ENCODE results near the gene RNU1-2.
"Not testable (repeated sequence)": the region's sequence is repeated elsewhere in the genome, so short reads cannot be mapped to it uniquely, and the experiment has no call there.

RNU1-2 gene

GRCh38 chr1:16924919-16925477, 29.2 kb downstream of the RNU1-2 start:
- Histone ChIP-seq H3K36me3 (no peaks in the 10 kb centered on the region), H3K27ac (no peak overlapping the region), H3K4me1 (ENCODE audit: control insufficient read depth in 1 of 2, insufficient read depth in 1 of 2, low read depth in 1 of 2, low read length in 1 of 2) (peaks cover 0 to 8% of the 10 kb centered on the region in 2 experiments), H3K9me3 (no peaks in the 10 kb centered on the region), H3K4me3 (ENCODE audit: low read depth in 1 of 2, low read length in 1 of 2) (no peak overlapping the region), H3K27me3 (peaks cover 27% of the 10 kb centered on the region)
- TF ChIP-seq, protein P1, sequence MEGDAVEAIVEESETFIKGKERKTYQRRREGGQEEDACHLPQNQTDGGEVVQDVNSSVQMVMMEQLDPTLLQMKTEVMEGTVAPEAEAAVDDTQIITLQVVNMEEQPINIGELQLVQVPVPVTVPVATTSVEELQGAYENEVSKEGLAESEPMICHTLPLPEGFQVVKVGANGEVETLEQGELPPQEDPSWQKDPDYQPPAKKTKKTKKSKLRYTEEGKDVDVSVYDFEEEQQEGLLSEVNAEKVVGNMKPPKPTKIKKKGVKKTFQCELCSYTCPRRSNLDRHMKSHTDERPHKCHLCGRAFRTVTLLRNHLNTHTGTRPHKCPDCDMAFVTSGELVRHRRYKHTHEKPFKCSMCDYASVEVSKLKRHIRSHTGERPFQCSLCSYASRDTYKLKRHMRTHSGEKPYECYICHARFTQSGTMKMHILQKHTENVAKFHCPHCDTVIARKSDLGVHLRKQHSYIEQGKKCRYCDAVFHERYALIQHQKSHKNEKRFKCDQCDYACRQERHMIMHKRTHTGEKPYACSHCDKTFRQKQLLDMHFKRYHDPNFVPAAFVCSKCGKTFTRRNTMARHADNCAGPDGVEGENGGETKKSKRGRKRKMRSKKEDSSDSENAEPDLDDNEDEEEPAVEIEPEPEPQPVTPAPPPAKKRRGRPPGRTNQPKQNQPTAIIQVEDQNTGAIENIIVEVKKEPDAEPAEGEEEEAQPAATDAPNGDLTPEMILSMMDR (IDR thresholded peaks at IDR 0.05), result no peak

GRCh38 chr1:16925635-16926490, 30.1 kb downstream of the RNU1-2 start:
- TF ChIP-seq, protein P1 (IDR thresholded peaks at IDR 0.05), result no peak
- H3K27ac ChIP-seq, result no peak overlapping the region
- no peaks in the 10 kb centered on the region for H3K9me3 ChIP-seq
- peaks cover 25% of the 10 kb centered on the region for H3K27me3 ChIP-seq
- no peak overlapping the region for H3K4me3 ChIP-seq (ENCODE audit: low read depth in 1 of 2, low read length in 1 of 2)
- no peaks in the 10 kb centered on the region for H3K36me3 ChIP-seq
- peaks cover 0 to 8% of the 10 kb centered on the region in 2 experiments for H3K4me1 ChIP-seq (ENCODE audit: control insufficient read depth in 1 of 2, insufficient read depth in 1 of 2, low read depth in 1 of 2, low read length in 1 of 2)

GRCh38 chr1:16926491-16927073, 30.8 kb downstream of the RNU1-2 start:
- Histone ChIP-seq H3K4me3 (ENCODE audit: low read depth in 1 of 2, low read length in 1 of 2) (no peak overlapping the region), H3K27ac (no peak overlapping the region), H3K27me3 (peaks cover 18% of the 10 kb centered on the region), H3K9me3 (no peaks in the 10 kb centered on the region), H3K4me1 (ENCODE audit: control insufficient read depth in 1 of 2, insufficient read depth in 1 of 2, low read depth in 1 of 2, low read length in 1 of 2) (peaks cover 0 to 8% of the 10 kb centered on the region in 2 experiments), H3K36me3 (no peaks in the 10 kb centered on the region)
- TF ChIP-seq, protein P1 (IDR thresholded peaks at IDR 0.05), result no peak

DNA sequence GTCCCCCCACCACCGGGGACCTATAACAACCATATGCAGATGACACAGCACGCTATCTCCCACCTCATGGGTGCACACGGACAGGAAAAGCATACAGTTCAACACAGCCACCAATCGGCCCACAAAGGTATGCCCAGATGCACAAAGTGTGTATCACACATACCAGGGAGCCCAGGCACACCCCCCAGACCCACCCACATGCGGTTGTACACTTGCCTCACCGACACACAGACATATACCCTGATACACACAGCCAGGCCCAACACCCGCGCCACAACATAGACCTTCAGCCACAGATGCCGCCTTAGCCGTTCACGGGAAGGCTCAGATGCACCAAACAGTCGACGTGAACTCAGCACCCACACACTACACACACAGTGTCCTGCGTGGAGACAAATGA, 31.5 kb downstream of the RNU1-2 start:
- Histone ChIP-seq H3K36me3 (no peaks in the 10 kb centered on the region), H3K4me3 (ENCODE audit: low read depth in 1 of 2, low read length in 1 of 2) (no peak overlapping the region)
- TF ChIP-seq, protein P1 (IDR thresholded peaks at IDR 0.05), result no peak

DNA sequence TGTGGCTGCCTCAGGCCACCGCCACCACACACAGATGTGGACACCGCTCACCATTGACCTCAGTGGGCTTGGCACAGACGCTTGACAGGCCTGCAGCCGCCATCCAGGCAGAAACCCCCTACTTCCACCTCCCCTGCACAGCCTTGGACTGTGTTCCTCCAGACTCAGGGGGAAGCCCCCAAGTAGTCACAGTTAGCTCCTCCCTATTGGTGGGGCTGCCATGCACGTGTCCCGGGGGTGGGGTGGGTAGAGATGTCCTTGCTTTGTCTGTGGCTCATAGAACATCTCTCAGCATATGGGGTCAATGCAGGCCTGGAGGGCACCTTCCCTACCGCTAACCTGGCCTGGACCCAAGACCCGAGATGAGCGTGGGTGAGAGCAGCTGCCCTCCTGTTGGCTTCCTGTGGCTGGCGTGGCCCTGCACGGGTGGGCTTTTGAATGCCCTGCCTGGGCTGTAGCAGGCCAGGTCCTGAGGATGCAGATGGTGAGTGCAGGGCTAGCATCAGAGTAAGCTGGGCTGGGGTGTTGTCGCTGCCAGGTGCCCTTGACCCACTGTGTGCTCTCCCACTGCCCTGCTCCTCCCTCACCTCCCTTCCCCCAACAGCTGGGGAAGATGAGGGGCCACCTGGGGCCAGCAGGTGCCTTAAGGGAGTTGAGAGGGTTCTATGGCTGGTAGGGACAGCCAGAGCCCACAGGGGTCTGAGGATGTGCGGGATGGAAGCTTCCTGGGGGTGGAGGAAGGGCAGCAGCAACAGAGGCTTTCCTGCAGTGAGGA, 32.1 kb downstream of the RNU1-2 start:
- Histone ChIP-seq H3K27me3 (peaks cover 5% of the 10 kb centered on the region), H3K4me3 (ENCODE audit: low read depth in 1 of 2, low read length in 1 of 2) (no peak overlapping the region), H3K36me3 (no peaks in the 10 kb centered on the region), H3K9me3 (no peaks in the 10 kb centered on the region), H3K27ac (no peak overlapping the region), H3K4me1 (ENCODE audit: control insufficient read depth in 1 of 2, insufficient read depth in 1 of 2, low read depth in 1 of 2, low read length in 1 of 2) (peaks cover 0 to 4% of the 10 kb centered on the region in 2 experiments)
- TF ChIP-seq, protein P1 (IDR thresholded peaks at IDR 0.05), result no peak

More for the DNA sequence above, 31.5 kb downstream of the RNU1-2 start:
- no peaks in the 10 kb centered on the region for H3K9me3 ChIP-seq
- peaks cover 0 to 5% of the 10 kb centered on the region in 2 experiments for H3K4me1 ChIP-seq (ENCODE audit: control insufficient read depth in 1 of 2, insufficient read depth in 1 of 2, low read depth in 1 of 2, low read length in 1 of 2)
- H3K27me3 ChIP-seq, result peaks cover 11% of the 10 kb centered on the region
- H3K27ac ChIP-seq, result no peak overlapping the region

DNA sequence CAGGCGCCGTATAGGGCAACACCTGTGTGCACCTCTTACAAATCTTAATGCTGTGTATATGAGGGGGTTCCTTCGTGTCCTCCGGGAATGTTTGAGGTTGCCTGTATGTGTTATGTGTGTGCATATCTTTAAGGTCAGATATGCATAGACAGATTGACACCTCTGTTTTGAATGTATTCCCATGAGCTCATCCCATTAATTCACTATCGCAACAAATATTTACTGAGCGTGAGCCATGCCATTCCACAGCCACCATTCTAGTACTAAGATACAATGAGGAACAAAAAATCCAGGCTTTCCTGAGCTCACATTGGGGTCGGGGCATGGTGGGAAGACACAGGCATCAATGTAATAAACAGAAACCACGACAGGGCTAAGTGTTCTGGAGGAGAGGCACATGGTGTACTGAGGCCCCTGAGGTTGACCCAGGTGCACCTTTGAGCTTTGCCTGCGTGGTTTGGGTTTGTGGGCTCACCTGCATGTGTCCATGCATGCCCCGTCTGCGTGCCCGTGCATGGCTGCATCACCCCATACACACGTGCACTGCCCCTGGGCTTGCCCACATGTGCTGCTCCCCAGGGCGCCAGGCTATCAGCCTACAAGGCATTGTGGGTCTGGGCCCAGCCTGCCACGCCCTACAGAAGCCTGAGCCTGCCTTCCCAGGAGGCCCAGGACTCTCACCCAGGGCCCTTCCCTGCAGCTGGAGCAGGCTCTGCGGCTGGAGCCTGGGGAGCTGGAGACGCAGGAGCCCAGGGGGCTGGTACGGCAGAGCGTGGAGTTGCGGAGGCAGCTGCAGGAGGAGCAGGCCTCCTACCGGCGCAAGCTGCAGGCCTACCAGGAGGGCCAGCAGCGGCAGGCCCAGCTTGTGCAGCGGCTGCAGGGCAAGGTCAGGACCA, 33.6 kb downstream of the RNU1-2 start:
- not testable (repeated sequence) for H3K9me3 ChIP-seq; H3K4me3 ChIP-seq (ENCODE audit: low read depth in 1 of 2, low read length in 1 of 2); H3K4me1 ChIP-seq (ENCODE audit: control insufficient read depth in 1 of 2, insufficient read depth in 1 of 2, low read depth in 1 of 2, low read length in 1 of 2); H3K36me3 ChIP-seq; H3K27me3 ChIP-seq; H3K27ac ChIP-seq

DNA sequence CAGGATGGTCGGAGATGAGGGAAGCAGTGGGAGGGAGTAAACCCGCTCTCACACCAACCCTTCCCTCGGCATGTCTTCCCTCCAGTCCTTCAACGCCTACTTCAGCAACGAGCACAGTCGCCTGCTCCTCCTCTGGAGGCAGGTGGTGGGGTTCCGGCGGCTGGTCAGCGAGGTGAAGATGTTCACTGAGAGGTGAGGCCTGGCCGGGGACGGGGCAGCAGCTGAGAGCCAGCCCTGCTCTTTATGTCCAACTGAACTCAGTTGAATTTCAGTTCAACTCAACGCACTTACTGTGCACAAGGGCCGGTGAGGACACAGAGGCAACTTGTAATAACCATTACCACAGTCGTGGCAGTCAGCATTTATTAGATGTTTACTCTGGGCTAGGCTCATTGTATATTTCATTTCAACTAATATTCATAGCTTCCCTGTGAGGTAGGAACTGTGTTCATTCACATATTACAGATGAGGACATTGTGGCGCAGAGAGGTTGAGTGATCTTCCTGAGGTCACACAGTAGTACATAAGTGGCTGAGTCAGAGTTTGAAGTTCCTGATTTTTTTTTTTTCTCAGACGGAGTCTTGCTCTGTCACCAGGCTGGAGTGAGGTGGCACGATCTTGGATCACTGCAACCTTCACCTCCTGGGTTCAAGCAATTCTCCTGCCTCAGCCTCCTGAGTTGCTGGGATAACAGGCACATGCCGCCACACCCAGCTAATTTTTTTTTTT, 35.6 kb downstream of the RNU1-2 start:
- H3K27me3 ChIP-seq; H3K36me3 ChIP-seq; H3K4me1 ChIP-seq (ENCODE audit: control insufficient read depth in 1 of 2, insufficient read depth in 1 of 2, low read depth in 1 of 2, low read length in 1 of 2); H3K9me3 ChIP-seq; H3K27ac ChIP-seq; H3K4me3 ChIP-seq (ENCODE audit: low read depth in 1 of 2, low read length in 1 of 2): not testable (repeated sequence)

Measured in neutrophil (primary cell).